ENCODE results near the gene EPM2AIP1. TPM values are rescaled to one million over a fixed set of nuclear protein-coding genes. Genes with fewer than 3 reads are reported as not detected.
"Not testable (repeated sequence)": the region's sequence is repeated elsewhere in the genome, so short reads cannot be mapped to it uniquely, and the experiment has no call there.

The EPM2AIP1 gene
- total RNA-seq, 4 donors from 2014 or later: 12.3 to 57.0 (median 26.0) TPM

DNA sequence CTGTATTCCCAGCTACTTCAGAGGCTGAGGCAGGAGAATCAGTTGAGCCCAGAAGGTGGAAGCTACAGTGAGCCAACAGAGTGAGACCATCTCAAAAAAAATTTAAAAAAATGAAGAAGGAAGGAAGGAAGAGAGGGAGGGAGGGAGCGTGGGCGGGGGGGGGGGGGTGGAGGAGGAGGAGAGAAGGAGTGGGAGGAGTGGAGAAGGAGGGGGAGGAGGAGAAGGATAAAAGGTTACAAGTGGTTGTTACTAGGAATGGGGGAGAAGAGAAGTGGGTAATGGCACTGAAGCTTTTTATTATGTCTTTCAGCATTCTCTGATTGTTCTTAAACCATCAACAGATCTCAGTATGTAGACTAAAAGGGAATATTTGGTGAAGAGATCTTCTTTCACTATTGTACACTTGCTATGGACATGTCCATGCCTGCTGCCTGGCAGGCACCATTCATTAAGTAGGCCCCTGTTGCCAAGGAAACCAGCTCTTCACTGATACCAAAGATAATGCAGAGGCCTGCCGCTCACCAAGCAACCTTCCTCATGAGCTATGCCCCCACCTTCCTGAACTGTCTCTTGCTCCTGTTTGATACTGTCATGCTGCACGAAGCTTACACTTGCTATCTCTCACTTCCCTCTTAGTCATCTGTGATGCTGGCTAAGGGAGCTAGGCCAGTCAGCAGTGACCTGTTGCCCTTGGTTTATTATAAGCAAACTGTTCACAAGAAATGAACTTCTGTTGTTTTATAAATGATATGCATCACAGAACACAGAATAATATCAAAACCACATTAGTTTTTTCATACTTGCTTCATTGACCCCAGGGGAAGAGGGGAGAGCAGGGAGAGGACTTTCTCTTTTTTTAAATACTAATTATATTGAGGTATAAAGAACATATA, 23.1 kb downstream of the EPM2AIP1 start:
- intact Hi-C loops (cut with DNase I; ENCODE audit: low total_unique reads): no loop called here
- H3K27ac ChIP-seq: no peak overlapping the region

DNA sequence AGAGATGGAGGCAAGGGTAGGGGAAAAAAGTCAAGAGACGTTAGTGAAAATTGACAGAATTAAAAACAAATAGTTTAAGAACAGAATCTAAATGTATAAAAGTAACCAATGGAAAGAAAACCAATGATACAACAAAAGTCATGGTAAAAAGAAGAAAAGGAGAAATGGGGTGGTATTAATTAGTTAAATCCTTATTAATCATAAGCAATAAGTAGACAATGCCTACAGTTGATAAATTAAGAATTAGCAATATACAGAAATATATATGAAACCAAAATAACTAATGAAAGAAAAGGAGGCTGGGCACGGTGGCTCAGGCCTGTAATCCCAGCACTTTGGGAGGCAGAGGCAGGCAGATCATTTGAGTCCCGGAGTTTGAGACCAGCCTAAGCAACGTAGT, 23.8 kb downstream of the EPM2AIP1 start:
- Histone ChIP-seq H3K36me3 (no peaks in the 10 kb centered on the region), H3K27me3 (no peaks in the 10 kb centered on the region), H3K27ac (no peak overlapping the region), H3K4me3 (no peak overlapping the region), H3K9me3 (no peaks in the 10 kb centered on the region), H3K4me1 (no peaks in the 10 kb centered on the region)
- TF ChIP-seq POLR2A (IDR thresholded peaks at IDR 0.05): no peak
- TF ChIP-seq, protein P1, sequence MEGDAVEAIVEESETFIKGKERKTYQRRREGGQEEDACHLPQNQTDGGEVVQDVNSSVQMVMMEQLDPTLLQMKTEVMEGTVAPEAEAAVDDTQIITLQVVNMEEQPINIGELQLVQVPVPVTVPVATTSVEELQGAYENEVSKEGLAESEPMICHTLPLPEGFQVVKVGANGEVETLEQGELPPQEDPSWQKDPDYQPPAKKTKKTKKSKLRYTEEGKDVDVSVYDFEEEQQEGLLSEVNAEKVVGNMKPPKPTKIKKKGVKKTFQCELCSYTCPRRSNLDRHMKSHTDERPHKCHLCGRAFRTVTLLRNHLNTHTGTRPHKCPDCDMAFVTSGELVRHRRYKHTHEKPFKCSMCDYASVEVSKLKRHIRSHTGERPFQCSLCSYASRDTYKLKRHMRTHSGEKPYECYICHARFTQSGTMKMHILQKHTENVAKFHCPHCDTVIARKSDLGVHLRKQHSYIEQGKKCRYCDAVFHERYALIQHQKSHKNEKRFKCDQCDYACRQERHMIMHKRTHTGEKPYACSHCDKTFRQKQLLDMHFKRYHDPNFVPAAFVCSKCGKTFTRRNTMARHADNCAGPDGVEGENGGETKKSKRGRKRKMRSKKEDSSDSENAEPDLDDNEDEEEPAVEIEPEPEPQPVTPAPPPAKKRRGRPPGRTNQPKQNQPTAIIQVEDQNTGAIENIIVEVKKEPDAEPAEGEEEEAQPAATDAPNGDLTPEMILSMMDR (IDR thresholded peaks at IDR 0.05): no peak
- DNase-seq: no peak
- intact Hi-C loops (cut with DNase I; ENCODE audit: low total_unique reads): no loop called here

More for the DNA sequence above, 23.1 kb downstream of the EPM2AIP1 start:
- TF ChIP-seq, protein P1 (IDR thresholded peaks at IDR 0.05): no peak
- no peak for TF ChIP-seq POLR2A (IDR thresholded peaks at IDR 0.05)
- Histone ChIP-seq H3K27me3 (no peaks in the 10 kb centered on the region), H3K4me3 (no peak overlapping the region), H3K36me3 (no peaks in the 10 kb centered on the region), H3K9me3 (no peaks in the 10 kb centered on the region), H3K4me1 (no peaks in the 10 kb centered on the region)
- no peak for DNase-seq

DNA sequence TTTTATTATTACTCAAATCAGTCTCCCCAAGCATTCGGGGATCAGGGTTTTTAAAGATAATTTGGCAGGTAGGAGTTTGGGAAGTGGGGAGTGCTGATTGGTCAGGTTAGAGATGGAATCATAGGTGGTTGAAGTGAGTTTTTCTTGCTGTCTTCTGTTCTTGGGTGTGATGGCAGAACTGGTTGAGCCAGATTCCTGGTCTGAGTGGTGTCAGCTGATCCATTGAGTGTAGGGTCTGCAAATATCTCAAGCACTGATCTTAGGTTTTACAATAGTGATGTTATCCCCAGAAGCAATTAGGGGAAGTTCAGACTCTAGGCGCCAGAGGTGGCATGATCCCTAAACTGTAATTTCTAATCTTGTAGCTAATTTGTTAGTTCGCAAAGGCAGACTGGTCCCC, 27.5 kb downstream of the EPM2AIP1 start:
- no peak overlapping the region for H3K27ac ChIP-seq
- no peaks in the 10 kb centered on the region for H3K4me1 ChIP-seq
- H3K4me3 ChIP-seq: no peak overlapping the region
- TF ChIP-seq POLR2A (IDR thresholded peaks at IDR 0.05): no peak
- TF ChIP-seq, protein P1 (IDR thresholded peaks at IDR 0.05): no peak
- no peaks in the 10 kb centered on the region for H3K27me3 ChIP-seq
- intact Hi-C loops (cut with DNase I; ENCODE audit: low total_unique reads): no loop called here
- no peaks in the 10 kb centered on the region for H3K36me3 ChIP-seq
- no peak for DNase-seq
- no peaks in the 10 kb centered on the region for H3K9me3 ChIP-seq

DNA sequence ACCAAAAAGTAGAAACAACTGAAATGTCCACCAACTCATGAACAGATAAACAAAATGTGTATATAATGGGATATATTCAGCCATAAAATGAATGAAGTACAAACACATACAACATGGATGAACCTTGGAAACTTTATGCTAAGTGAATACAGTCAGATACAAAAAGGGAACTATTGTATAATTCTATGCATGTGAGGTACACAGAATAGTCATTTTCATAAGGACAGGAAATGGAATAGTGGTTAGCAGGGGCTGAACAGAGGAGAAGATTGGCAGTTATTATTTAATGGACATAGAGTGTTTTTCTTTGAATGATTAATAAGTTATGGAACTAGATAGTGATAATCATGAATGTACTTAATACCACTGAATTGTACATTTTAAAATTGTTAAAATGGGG, 28.1 kb downstream of the EPM2AIP1 start:
- H3K4me3 ChIP-seq: no peak overlapping the region
- no peaks in the 10 kb centered on the region for H3K9me3 ChIP-seq
- TF ChIP-seq, protein P1 (IDR thresholded peaks at IDR 0.05): no peak
- no peak for TF ChIP-seq POLR2A (IDR thresholded peaks at IDR 0.05)
- H3K4me1 ChIP-seq: no peaks in the 10 kb centered on the region
- no peak overlapping the region for H3K27ac ChIP-seq
- DNase-seq: no peak
- intact Hi-C loops (cut with DNase I; ENCODE audit: low total_unique reads): no loop called here
- no peaks in the 10 kb centered on the region for H3K36me3 ChIP-seq
- no peaks in the 10 kb centered on the region for H3K27me3 ChIP-seq

DNA sequence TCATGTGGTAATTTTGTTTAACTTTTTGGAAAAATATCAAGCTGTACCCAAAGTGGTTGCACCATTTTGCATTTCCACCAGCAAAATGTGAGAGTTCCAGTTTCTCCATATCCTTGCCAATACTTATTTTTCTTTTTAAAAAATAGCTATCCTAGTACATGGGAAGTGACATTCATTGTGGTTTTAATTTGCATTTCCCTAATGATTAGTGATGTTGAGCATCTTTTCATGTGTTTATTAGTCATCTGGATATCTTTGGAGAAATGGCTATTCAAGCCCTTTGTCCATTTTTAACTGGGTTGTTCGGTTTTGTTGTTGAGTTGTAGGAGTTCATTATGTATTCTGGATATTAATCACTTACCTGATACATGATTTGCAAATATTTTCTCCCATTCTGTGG, 28.6 kb downstream of the EPM2AIP1 start:
- Histone ChIP-seq H3K9me3 (no peaks in the 10 kb centered on the region), H3K36me3 (no peaks in the 10 kb centered on the region), H3K27me3 (no peaks in the 10 kb centered on the region), H3K4me3 (no peak overlapping the region), H3K27ac (no peak overlapping the region), H3K4me1 (no peaks in the 10 kb centered on the region)
- DNase-seq: no peak
- intact Hi-C loops (cut with DNase I; ENCODE audit: low total_unique reads): no loop called here
- no peak for TF ChIP-seq POLR2A (IDR thresholded peaks at IDR 0.05)
- TF ChIP-seq, protein P1 (IDR thresholded peaks at IDR 0.05): no peak

DNA sequence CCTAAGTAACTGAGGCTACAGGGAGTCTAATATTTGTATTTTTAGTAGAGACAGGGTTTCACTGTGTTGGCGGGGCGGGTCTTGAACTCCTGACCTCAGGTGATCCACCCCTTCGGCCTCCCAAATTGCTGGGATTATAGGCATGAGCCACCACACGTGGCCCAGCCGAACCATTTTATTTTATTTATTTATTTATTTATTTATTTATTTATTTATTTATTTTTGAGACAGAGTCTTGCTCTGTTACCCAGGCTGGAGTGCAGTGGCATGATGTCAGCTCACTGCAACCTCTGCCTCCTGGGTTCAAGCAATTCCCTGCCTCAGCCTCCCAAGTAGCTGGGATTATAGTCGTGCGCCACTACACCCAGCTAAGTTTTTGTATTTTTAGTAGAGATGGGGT, 29.9 kb downstream of the EPM2AIP1 start:
- H3K27ac ChIP-seq; H3K4me3 ChIP-seq; H3K4me1 ChIP-seq; intact Hi-C loops (cut with DNase I; ENCODE audit: low total_unique reads); DNase-seq; H3K36me3 ChIP-seq; H3K9me3 ChIP-seq; H3K27me3 ChIP-seq: not testable (repeated sequence)
